Measurements from ENCODE around the gene FAIM2.

DNA sequence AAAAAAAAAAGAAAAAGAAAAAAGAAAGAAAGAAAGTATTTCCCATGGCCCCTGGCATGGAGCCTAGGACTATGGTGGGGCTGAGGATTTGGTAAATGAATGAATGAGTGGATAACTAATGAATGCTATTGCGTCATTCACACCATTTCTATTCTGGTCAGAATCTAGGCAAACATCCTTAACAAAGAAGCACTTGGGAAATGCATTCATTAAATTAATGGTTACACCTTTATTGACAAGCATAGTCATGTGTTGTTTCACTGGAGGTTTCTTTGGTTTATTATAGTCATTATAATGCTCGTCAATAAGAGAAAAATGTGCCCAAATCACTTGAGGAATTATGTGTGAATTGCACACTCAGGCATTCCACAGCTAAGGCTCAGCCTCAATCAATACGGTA, 33.2 kb upstream of the FAIM2 start:
- TF ChIP-seq TAF1 (IDR thresholded peaks at IDR 0.05; ENCODE audit: low read depth, low read length) (no peak), PAX5 (IDR thresholded peaks at IDR 0.05; ENCODE audit: insufficient read depth, low read length, severe bottlenecking) (no peak), POLR2A (IDR thresholded peaks at IDR 0.05; ENCODE audit: low read depth, low read length) (no peak), POLR2AphosphoS5 (IDR thresholded peaks at IDR 0.05; ENCODE audit: low read depth, low read length) (no peak), SPI1 (IDR thresholded peaks at IDR 0.05; ENCODE audit: low read depth, low read length) (no peak)
